HG03558 (cell line): Measurements from ENCODE around the gene MAPT.

Experiments
- ATAC-seq: cut with Tn5 transposase; IDR thresholded peaks from one replicate; pipeline ENCODE4 v1.9.1; 2021; ENCODE audit warnings: moderate number of reproducible peaks; ENCODE audit not compliant: unreplicated experiment; ENCODE audit errors: extremely low read depth

The MAPT gene

GRCh38 chr17:45982791-45983613, 88.6 kb downstream of the MAPT start:
- no peak for ATAC-seq

DNA sequence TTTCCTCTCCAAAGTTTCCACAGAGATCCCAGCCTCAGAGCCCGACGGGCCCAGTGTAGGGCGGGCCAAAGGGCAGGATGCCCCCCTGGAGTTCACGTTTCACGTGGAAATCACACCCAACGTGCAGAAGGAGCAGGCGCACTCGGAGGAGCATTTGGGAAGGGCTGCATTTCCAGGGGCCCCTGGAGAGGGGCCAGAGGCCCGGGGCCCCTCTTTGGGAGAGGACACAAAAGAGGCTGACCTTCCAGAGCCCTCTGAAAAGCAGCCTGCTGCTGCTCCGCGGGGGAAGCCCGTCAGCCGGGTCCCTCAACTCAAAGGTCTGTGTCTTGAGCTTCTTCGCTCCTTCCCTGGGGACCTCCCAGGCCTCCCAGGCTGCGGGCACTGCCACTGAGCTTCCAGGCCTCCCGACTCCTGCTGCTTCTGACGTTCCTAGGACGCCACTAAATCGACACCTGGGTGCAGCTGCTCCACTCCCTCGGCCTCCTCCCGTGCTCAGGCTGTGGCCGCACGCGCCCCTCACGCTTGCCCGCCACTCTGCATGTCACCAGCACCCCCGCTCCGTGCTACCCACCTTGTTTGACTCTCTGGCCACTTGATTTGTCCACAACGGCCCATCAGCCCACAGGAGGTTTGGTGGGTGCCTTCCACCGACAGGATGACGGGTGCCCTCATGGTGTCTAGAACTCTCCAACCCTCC, 89.4 kb downstream of the MAPT start:
- no peak for ATAC-seq

- ATAC-seq = no peak
These were observed 90.0 kb downstream of the MAPT start for GRCh38 chr17:45984368-45984767.

DNA sequence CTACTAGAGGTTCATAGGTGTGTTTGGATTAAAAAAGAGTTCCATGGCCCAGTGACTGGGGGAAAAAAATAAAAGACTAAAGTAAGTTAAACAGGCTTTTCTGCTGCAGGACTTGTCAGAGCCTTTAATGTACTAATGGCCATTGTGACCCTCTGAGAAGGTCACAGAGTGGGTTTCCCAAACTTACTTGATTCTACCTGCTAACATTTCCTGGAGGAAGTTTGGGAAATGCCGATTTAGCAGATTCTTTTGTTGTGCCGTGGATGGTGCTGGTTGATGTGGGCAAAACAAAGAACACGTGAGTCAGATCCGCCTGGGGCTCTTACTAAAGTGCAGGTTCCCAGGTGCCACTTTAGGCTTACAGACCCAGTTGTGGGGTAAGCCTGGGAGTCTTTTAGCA, 91.1 kb downstream of the MAPT start:
- ATAC-seq = no peak

DNA sequence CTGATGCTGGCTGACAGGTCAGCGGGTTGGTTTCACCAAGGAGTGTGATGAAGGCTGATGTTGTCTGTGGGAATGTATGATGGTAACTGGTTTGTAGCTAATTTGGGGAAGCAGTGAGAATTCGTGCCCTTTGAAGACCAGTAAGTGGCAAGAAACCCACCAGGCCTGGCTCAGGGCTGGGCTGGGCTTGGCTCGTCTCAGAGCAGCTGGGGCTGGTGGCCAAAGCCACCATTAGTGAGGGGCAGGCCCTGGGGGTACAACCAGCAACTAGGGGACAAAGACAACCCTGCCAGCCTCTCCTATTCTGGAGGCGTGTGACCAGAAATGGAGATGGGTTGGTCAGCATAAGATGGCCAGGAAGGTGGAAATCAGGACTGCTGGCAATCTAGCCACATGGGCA, 91.7 kb downstream of the MAPT start:
- no peak for ATAC-seq

DNA sequence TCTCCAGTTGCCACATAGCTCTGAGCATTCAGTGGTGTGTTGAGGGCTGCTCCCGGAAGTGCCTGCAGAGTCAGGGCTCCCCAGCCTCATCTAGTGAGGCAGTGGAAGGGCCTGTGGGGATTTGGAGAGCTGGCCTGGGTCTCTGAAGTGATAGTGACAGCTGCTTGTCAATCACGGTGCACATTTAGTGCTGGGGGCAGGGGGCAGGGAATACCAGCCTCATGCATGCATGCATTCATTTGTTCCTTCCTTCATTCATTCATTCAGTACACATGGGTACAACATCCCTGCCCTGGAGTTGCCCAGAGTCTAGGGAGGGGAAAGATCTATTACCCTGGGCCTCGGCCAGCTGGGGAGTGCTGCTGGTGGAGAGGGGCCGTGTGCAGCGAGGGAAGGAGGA, 93.4 kb downstream of the MAPT start:
- ATAC-seq = no peak

DNA sequence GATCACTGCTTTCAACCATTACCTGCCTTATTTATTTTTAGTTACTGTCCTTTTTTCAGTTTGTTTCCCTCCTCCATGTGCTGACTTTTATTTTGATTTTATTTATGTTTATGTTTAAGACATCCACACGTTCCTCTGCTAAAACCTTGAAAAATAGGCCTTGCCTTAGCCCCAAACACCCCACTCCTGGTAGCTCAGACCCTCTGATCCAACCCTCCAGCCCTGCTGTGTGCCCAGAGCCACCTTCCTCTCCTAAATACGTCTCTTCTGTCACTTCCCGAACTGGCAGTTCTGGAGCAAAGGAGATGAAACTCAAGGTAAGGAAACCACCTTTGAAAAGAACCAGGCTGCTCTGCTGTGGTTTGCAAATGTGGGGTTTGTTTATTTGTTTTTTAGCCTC, 95.4 kb downstream of the MAPT start:
- ATAC-seq = no peak

DNA sequence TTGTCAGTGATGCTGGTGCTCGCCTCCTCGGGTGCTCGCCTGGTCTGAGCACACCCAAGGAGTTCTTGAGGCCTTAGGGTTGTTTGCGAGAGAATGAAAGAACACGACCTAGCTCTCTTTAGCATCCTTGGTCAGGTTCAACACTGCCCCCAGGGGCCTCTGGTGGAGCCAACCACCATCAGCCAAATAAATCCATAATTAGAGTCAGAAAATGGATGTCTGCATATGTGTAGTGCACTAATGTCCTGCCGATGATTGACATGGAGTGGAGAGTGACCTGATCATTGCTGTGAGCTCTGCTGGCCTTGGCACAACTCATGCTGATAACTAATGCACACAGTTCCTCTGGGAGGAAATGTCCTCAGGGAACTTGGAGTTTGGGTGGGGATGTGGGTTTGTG, 96.5 kb downstream of the MAPT start:
- no peak for ATAC-seq

DNA sequence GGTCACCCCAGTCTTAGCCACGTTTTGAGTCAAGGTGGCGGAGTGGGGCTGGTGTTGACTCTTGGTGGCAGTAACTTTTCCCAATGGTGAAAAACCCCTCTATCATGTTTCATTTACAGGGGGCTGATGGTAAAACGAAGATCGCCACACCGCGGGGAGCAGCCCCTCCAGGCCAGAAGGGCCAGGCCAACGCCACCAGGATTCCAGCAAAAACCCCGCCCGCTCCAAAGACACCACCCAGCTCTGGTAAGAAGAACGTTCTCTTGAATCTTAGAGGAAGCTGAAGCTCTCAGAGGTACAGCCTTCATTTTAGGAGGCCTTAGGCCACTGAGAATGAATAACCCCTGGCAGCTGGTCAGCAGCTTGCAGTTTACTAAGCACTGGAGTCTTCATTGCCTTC, 97.0 kb downstream of the MAPT start:
- no peak for ATAC-seq

DNA sequence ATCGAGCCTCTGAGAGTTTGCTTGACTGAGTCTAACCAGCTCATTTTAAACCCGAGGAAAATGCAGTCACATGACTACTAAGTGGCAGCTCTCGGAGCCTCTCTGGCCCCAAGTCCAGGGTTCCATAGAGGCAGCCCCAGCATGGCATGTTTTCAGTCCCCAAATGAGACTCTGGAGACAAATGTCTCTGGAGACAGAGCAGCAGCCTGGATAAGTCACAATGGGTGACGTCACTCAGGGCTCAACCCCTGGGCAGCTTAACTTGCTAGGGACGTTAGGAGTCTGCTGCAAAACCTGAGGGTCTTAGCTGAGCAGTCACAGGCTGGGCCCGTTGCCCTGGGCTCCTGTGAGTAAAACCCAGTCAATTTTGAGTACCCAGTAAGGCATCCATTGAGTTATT, 97.8 kb downstream of the MAPT start:
- no peak for ATAC-seq

GRCh38 chr17:45992904-45993303, 98.5 kb downstream of the MAPT start:
- ATAC-seq = no peak

- no peak for ATAC-seq
These were observed 99.7 kb downstream of the MAPT start for GRCh38 chr17:45993962-45994627.

- ATAC-seq = no peak
These were observed 100.6 kb downstream of the MAPT start for GRCh38 chr17:45994987-45995386.

DNA sequence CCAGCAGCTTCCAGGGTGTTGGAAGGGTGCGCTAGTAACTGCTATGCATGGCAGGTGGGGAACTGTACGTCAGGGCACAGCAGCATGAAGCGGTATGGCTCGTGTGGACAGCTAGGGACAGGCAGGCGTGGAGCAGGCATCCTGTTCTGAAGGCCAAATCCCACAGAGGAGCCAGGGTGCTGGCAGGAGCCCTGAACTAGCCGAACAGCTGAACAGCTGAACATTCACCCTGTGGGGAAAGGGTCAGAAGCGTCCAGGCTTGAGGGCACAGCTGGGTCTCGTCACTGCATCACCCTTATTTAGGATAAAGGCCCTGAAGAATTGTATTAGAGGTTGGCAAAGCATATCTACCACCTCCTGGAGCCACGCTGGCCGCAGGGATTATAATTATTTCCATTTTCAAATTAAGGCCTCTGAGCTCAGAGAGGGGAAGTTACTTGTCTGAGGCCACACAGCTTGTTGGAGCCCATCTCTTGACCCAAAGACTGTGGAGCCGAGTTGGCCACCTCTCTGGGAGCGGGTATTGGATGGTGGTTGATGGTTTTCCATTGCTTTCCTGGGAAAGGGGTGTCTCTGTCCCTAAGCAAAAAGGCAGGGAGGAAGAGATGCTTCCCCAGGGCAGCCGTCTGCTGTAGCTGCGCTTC, 101.4 kb downstream of the MAPT start:
- ATAC-seq = no peak

DNA sequence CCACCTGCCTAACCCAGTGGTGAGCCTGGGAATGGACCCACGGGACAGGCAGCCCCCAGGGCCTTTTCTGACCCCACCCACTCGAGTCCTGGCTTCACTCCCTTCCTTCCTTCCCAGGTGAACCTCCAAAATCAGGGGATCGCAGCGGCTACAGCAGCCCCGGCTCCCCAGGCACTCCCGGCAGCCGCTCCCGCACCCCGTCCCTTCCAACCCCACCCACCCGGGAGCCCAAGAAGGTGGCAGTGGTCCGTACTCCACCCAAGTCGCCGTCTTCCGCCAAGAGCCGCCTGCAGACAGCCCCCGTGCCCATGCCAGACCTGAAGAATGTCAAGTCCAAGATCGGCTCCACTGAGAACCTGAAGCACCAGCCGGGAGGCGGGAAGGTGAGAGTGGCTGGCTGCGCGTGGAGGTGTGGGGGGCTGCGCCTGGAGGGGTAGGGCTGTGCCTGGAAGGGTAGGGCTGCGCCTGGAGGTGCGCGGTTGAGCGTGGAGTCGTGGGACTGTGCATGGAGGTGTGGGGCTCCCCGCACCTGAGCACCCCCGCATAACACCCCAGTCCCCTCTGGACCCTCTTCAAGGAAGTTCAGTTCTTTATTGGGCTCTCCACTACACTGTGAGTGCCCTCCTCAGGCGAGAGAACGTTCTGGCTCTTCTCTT, 102.1 kb downstream of the MAPT start:
- ATAC-seq = no peak

DNA sequence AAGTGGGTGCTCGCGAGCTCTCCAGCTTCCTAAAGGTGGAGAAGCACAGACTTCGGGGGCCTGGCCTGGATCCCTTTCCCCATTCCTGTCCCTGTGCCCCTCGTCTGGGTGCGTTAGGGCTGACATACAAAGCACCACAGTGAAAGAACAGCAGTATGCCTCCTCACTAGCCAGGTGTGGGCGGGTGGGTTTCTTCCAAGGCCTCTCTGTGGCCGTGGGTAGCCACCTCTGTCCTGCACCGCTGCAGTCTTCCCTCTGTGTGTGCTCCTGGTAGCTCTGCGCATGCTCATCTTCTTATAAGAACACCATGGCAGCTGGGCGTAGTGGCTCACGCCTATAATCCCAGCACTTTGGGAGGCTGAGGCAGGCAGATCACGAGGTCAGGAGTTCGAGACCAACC, 102.8 kb downstream of the MAPT start:
- no peak for ATAC-seq

GRCh38 chr17:45997624-45998023, 103.3 kb downstream of the MAPT start:
- ATAC-seq = no peak

DNA sequence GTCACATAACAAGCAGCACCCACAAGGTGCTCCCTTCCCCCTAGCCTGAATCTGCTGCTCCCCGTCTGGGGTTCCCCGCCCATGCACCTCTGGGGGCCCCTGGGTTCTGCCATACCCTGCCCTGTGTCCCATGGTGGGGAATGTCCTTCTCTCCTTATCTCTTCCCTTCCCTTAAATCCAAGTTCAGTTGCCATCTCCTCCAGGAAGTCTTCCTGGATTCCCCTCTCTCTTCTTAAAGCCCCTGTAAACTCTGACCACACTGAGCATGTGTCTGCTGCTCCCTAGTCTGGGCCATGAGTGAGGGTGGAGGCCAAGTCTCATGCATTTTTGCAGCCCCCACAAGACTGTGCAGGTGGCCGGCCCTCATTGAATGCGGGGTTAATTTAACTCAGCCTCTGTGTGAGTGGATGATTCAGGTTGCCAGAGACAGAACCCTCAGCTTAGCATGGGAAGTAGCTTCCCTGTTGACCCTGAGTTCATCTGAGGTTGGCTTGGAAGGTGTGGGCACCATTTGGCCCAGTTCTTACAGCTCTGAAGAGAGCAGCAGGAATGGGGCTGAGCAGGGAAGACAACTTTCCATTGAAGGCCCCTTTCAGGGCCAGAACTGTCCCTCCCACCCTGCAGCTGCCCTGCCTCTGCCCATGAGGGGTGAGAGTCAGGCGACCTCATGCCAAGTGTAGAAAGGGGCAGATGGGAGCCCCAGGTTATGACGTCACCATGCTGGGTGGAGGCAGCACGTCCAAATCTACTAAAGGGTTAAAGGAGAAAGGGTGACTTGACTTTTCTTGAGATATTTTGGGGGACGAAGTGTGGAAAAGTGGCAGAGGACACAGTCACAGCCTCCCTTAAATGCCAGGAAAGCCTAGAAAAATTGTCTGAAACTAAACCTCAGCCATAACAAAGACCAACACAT, 104.9 kb downstream of the MAPT start, which contains the start of gene STH:
Gene STH (plus strand): TSS at position 264 of the 913 bp plus-strand sequence. CDS start 30 bp downstream, at position 294.
- ATAC-seq = no peak

DNA sequence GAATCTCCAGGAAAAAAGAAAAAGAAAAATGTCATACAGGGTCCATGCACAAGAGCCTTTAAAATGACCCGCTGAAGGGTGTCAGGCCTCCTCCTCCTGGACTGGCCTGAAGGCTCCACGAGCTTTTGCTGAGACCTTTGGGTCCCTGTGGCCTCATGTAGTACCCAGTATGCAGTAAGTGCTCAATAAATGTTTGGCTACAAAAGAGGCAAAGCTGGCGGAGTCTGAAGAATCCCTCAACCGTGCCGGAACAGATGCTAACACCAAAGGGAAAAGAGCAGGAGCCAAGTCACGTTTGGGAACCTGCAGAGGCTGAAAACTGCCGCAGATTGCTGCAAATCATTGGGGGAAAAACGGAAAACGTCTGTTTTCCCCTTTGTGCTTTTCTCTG, 105.5 kb downstream of the MAPT start:
- ATAC-seq = no peak
